ENCODE data around the gene SPOUT1.
A peak's percentile ranks its signal among the peaks of the same experiment; 100 is the strongest.

The SPOUT1 gene

DNA sequence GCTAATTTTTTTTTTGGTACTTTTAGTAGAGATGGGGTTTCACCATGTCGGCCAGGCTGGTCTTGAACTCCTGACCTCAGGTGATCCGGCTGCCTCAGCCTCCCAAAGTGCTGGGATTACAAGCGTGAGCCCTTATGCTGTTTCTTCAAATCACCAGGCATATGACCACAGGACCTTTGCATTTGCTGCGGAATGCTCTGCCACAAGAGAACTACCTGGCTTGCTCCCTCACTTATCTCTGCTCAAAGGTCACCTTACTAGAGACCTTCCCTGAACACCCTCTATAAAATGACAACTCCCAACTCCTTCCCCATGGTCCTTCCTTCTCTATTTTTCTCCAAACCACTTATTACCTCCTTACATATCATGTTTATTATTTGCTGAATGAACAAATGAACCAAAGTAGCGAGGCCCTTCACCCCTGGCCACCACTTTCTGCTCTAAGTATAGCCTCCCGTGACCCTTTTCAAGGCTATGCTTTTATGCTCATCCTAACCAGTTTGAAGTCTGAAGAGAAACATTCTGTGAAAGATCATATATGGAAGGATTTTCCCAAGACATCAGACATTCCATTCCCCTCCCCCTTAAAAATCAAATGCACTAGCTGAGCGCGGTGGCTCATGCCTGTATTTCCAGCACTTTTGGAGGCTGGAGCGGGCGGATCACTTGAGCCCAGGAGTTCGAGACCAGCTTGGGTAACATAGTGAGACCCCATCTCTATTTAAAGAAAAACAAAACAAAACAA lies 59.1 kb downstream of the SPOUT1 start:
- Histone ChIP-seq H3F3A (ENCODE audit: low read depth) (no peaks in the 10 kb centered on the region), H3K4me3 (ENCODE audit: low read length, poor library complexity, severe bottlenecking) (peak overlapping the region; percentile 92), H2AFZ (ENCODE audit: low read length) (no peak overlapping the region), H4K20me1 (ENCODE audit: insufficient read depth, low read length, poor library complexity, severe bottlenecking) (no peaks in the 10 kb centered on the region), H3K9me3 (ENCODE audit: insufficient read depth, low read depth, low read length) (no peaks in the 10 kb centered on the region), H3K36me3 (ENCODE audit: insufficient read depth, low read length) (no peaks in the 10 kb centered on the region), H3K9me2 (replicated peaks; ENCODE audit: low read depth, low read length) (no peaks in the 10 kb centered on the region), H3K27me3 (ENCODE audit: insufficient read depth, low read length, poor library complexity, severe bottlenecking) (no peaks in the 10 kb centered on the region), H3K4me1 (ENCODE audit: insufficient read depth, low read length, poor library complexity, severe bottlenecking) (peaks cover 4% of the 10 kb centered on the region), H3K9ac (ENCODE audit: low read depth, low read length, poor library complexity, severe bottlenecking) (peak overlapping the region; percentile 82), H3K4me2 (ENCODE audit: low read depth, low read length, poor library complexity, severe bottlenecking) (peak overlapping the region; percentile 80), H3K79me2 (ENCODE audit: insufficient read depth, low read length) (peaks cover 16% of the 10 kb centered on the region; the same call in 1 of the 2 replicates)
- TF ChIP-seq EZH2phosphoT487 (IDR thresholded peaks at IDR 0.05; ENCODE audit: borderline replicate concordance): no peak
- TF ChIP-seq, protein P1, sequence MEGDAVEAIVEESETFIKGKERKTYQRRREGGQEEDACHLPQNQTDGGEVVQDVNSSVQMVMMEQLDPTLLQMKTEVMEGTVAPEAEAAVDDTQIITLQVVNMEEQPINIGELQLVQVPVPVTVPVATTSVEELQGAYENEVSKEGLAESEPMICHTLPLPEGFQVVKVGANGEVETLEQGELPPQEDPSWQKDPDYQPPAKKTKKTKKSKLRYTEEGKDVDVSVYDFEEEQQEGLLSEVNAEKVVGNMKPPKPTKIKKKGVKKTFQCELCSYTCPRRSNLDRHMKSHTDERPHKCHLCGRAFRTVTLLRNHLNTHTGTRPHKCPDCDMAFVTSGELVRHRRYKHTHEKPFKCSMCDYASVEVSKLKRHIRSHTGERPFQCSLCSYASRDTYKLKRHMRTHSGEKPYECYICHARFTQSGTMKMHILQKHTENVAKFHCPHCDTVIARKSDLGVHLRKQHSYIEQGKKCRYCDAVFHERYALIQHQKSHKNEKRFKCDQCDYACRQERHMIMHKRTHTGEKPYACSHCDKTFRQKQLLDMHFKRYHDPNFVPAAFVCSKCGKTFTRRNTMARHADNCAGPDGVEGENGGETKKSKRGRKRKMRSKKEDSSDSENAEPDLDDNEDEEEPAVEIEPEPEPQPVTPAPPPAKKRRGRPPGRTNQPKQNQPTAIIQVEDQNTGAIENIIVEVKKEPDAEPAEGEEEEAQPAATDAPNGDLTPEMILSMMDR (conservative IDR thresholded peaks at IDR 0.05; ENCODE audit: low read length): no peak
